ENCODE results near the gene SLX9.

Gene SLX9

GRCh38 chr21:44907225-44907965 lies 32.4 kb upstream of the SLX9 start:
- H3K36me3 ChIP-seq (ENCODE audit: insufficient read depth, low read length) = no peaks in the 10 kb centered on the region
- no peaks in the 10 kb centered on the region for H3K9me3 ChIP-seq (ENCODE audit: low read length)
- H3K79me2 ChIP-seq (ENCODE audit: insufficient read depth, low read length) = no peaks in the 10 kb centered on the region
- H3K4me1 ChIP-seq (ENCODE audit: insufficient read depth, low read length, severe bottlenecking) = peaks cover 5% of the 10 kb centered on the region
- no peaks in the 10 kb centered on the region for H3K9me2 ChIP-seq (ENCODE audit: low read depth, low read length)
- no peak overlapping the region for H3K4me2 ChIP-seq (ENCODE audit: low read length)
- no peak overlapping the region for H2AFZ ChIP-seq (ENCODE audit: low read length)
- H4K20me1 ChIP-seq (ENCODE audit: insufficient read depth, low read length) = no peaks in the 10 kb centered on the region
- no peaks in the 10 kb centered on the region for H3F3A ChIP-seq (ENCODE audit: insufficient read depth, low read length)
- H3K4me3 ChIP-seq (ENCODE audit: low read depth, low read length, poor library complexity, severe bottlenecking) = no peak overlapping the region
- H3K9ac ChIP-seq (ENCODE audit: low read length) = no peak overlapping the region
- no peak overlapping the region for H3K27ac ChIP-seq (ENCODE audit: low read depth, low read length, poor library complexity, severe bottlenecking)
- peaks cover 4% of the 10 kb centered on the region; the same call in 1 of the 2 replicates for H3K27me3 ChIP-seq (ENCODE audit: insufficient read depth, low read length)
- TF ChIP-seq EZH2 (IDR thresholded peaks at IDR 0.05; ENCODE audit: borderline replicate concordance, low read length) (no peak), CTCF (IDR thresholded peaks at IDR 0.05; ENCODE audit: low read length) (no peak)

- H3K27me3 ChIP-seq (ENCODE audit: insufficient read depth, low read length) = peaks cover 4% of the 10 kb centered on the region; the same call in 1 of the 2 replicates
- H3K9me2 ChIP-seq (ENCODE audit: low read depth, low read length) = no peaks in the 10 kb centered on the region
- H3K4me1 ChIP-seq (ENCODE audit: insufficient read depth, low read length, severe bottlenecking) = peaks cover 5% of the 10 kb centered on the region
- H4K20me1 ChIP-seq (ENCODE audit: insufficient read depth, low read length) = no peaks in the 10 kb centered on the region
- H3K27ac ChIP-seq (ENCODE audit: low read depth, low read length, poor library complexity, severe bottlenecking) = no peak overlapping the region
- H3F3A ChIP-seq (ENCODE audit: insufficient read depth, low read length) = no peaks in the 10 kb centered on the region
- H3K79me2 ChIP-seq (ENCODE audit: insufficient read depth, low read length) = no peaks in the 10 kb centered on the region
- no peak overlapping the region for H3K4me2 ChIP-seq (ENCODE audit: low read length)
- no peaks in the 10 kb centered on the region for H3K9me3 ChIP-seq (ENCODE audit: low read length)
- H3K36me3 ChIP-seq (ENCODE audit: insufficient read depth, low read length) = no peaks in the 10 kb centered on the region
- no peak for TF ChIP-seq CTCF (IDR thresholded peaks at IDR 0.05; ENCODE audit: low read length)
- TF ChIP-seq EZH2 (IDR thresholded peaks at IDR 0.05; ENCODE audit: borderline replicate concordance, low read length) = no peak
- no peak overlapping the region for H2AFZ ChIP-seq (ENCODE audit: low read length)
- H3K9ac ChIP-seq (ENCODE audit: low read length) = no peak overlapping the region
- H3K4me3 ChIP-seq (ENCODE audit: low read depth, low read length, poor library complexity, severe bottlenecking) = no peak overlapping the region
Measured at GRCh38 chr21:44907966-44908895, 31.6 kb upstream of the SLX9 start.

- no peaks in the 10 kb centered on the region for H3K79me2 ChIP-seq (ENCODE audit: insufficient read depth, low read length)
- no peaks in the 10 kb centered on the region for H3K9me2 ChIP-seq (ENCODE audit: low read depth, low read length)
- H2AFZ ChIP-seq (ENCODE audit: low read length) = no peak overlapping the region
- H3K27me3 ChIP-seq (ENCODE audit: insufficient read depth, low read length) = peaks cover 4% of the 10 kb centered on the region; the same call in 1 of the 2 replicates
- peaks cover 12% of the 10 kb centered on the region for H3K4me1 ChIP-seq (ENCODE audit: insufficient read depth, low read length, severe bottlenecking)
- TF ChIP-seq CTCF (IDR thresholded peaks at IDR 0.05; ENCODE audit: low read length) (no peak), EZH2 (IDR thresholded peaks at IDR 0.05; ENCODE audit: borderline replicate concordance, low read length) (no peak)
- no peak overlapping the region for H3K4me2 ChIP-seq (ENCODE audit: low read length)
- H3K9ac ChIP-seq (ENCODE audit: low read length) = no peak overlapping the region
- H3K36me3 ChIP-seq (ENCODE audit: insufficient read depth, low read length) = no peaks in the 10 kb centered on the region
- no peaks in the 10 kb centered on the region for H3F3A ChIP-seq (ENCODE audit: insufficient read depth, low read length)
- H3K9me3 ChIP-seq (ENCODE audit: low read length) = no peaks in the 10 kb centered on the region
- H4K20me1 ChIP-seq (ENCODE audit: insufficient read depth, low read length) = no peaks in the 10 kb centered on the region
- H3K4me3 ChIP-seq (ENCODE audit: low read depth, low read length, poor library complexity, severe bottlenecking) = no peak overlapping the region
- no peak overlapping the region for H3K27ac ChIP-seq (ENCODE audit: low read depth, low read length, poor library complexity, severe bottlenecking)
Measured at GRCh38 chr21:44908908-44909307, 30.9 kb upstream of the SLX9 start.
